Hepatocyte (in vitro differentiated cells): ENCODE results near the gene FRAS1.

Experiments used
- EZH2 ChIP-seq: fragments of 200-600 bp; sonication (generic); IDR thresholded peaks from 2 replicates; pipeline ENCODE4 v1.6.1; 2016; ENCODE audit warnings: antibody characterized with exemption, mild to moderate bottlenecking, borderline replicate concordance
- TF ChIP-seq, protein P1 (sequence below): fragments of 200-600 bp; sonication (generic); IDR thresholded peaks from 2 replicates; pipeline ENCODE4 v1.5.1; 2016; ENCODE audit warnings: antibody characterized with exemption, mild to moderate bottlenecking; ENCODE audit not compliant: poor library complexity

DNA sequence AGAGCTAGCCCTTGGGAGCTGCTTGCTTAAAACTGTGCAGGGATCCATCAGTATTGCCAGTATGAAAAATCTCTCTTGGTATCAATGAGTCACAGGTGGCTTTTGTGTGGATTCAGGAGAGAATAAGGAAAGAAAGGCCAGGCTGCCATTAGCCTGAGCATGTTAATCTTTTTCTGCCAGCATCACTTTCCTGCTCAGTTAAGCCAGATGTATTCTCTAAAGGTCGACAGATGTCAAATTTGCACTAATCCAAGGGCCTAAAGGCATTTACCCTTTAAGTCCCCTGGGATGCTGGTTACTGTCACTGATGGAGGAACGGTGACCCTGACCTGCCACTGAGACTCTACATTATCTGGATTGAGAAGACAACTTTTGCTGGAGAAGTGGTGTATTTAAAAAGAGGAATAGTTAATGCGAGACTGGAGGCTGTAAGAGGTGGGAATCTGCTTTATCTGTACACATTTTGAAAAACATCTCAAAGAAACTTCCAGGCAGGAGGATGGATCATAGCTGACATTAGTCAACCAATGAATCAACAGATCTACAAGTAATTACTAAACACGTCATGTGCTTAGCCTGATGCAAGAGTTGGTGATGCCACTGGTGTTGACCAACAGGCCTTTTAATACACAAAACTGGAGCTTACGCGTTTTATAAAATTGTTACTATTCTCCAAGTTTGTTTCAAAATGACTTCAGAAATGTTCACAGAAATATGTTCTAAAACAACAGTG lies 253.1 kb downstream of the FRAS1 start:
- TF ChIP-seq, protein P1, sequence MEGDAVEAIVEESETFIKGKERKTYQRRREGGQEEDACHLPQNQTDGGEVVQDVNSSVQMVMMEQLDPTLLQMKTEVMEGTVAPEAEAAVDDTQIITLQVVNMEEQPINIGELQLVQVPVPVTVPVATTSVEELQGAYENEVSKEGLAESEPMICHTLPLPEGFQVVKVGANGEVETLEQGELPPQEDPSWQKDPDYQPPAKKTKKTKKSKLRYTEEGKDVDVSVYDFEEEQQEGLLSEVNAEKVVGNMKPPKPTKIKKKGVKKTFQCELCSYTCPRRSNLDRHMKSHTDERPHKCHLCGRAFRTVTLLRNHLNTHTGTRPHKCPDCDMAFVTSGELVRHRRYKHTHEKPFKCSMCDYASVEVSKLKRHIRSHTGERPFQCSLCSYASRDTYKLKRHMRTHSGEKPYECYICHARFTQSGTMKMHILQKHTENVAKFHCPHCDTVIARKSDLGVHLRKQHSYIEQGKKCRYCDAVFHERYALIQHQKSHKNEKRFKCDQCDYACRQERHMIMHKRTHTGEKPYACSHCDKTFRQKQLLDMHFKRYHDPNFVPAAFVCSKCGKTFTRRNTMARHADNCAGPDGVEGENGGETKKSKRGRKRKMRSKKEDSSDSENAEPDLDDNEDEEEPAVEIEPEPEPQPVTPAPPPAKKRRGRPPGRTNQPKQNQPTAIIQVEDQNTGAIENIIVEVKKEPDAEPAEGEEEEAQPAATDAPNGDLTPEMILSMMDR = no peak
- TF ChIP-seq EZH2 = no peak
